NB4 (cell line): Measurements from ENCODE around the gene SLBP.

Source experiments
- DNase-seq: peaks from one replicate; pipeline ENCODE4 v3.0.0; 2010; ENCODE audit warnings: low read depth
- H3K4me3 ChIP-seq: one replicate; pipeline ENCODE4 v1.5.1; 2011; ENCODE audit warnings: mild to moderate bottlenecking, low read depth, low read length, moderate library complexity
- MYC ChIP-seq: IDR thresholded peaks from 2 replicates; pipeline ENCODE4 v1.6.1; 2011; ENCODE audit warnings: low read depth, low read length
- POLR2A ChIP-seq: IDR thresholded peaks from 2 replicates; pipeline ENCODE4 v1.6.1; 2011; ENCODE audit warnings: mild to moderate bottlenecking; ENCODE audit not compliant: insufficient read length; ENCODE audit errors: extremely low read depth
- TF ChIP-seq, protein P1 (sequence below): IDR thresholded peaks from one replicate; pipeline ENCODE4 v1.5.1; 2012; ENCODE audit warnings: low read depth, low read length
- TF ChIP-seq, protein P2 (sequence below): IDR thresholded peaks from 2 replicates; pipeline ENCODE4 v1.6.1; 2011; ENCODE audit warnings: low read depth, low read length

SLBP gene

DNA sequence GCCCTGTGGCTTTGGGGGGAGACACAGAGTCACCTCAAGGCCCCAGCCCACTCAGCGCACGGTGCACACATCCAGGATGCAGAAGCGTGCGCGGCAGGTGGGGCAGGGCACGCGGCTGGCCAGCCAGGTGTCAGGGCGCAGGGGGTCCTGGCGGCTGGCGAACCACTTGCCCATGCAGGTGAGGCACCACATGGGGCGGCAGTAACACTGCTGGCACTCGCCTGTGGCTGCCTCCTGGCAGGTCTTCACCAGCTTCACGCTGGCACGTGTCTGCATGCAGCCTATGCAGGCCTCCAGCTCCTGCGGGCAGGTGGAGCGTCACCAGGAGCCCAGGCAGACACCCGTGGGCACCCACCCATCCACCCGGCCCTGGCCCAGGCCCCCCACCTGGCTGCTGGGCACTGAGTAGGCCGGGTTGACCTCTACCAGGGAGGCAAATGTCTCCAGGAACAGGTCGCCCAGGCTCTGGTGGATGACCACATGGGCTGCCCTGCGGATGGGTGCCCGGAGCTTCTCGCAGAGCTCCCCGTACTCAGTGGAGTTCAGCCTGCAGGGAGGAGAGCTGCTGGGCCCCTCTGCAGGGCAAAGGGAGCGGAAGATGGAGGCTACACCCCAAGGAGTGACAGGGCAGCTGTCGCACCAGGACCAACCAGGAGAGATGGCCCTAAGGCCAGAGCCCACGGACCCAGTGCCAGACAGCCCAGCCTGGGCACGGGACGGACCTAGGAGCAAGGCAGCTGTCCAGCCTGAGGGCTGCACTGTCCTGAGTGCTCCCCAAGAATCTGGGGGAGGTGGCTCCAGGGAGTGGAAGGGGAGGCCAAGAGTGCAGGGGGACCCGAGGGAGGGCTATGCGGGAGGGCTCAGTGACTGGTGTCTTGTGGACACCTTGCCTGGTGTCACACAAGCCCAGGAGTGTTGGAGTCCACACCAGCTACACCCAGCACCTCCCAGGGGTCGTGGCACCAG, 5.3 kb upstream of the SLBP start:
- TF ChIP-seq, protein P1, sequence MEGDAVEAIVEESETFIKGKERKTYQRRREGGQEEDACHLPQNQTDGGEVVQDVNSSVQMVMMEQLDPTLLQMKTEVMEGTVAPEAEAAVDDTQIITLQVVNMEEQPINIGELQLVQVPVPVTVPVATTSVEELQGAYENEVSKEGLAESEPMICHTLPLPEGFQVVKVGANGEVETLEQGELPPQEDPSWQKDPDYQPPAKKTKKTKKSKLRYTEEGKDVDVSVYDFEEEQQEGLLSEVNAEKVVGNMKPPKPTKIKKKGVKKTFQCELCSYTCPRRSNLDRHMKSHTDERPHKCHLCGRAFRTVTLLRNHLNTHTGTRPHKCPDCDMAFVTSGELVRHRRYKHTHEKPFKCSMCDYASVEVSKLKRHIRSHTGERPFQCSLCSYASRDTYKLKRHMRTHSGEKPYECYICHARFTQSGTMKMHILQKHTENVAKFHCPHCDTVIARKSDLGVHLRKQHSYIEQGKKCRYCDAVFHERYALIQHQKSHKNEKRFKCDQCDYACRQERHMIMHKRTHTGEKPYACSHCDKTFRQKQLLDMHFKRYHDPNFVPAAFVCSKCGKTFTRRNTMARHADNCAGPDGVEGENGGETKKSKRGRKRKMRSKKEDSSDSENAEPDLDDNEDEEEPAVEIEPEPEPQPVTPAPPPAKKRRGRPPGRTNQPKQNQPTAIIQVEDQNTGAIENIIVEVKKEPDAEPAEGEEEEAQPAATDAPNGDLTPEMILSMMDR = no peak
- TF ChIP-seq, protein P2, sequence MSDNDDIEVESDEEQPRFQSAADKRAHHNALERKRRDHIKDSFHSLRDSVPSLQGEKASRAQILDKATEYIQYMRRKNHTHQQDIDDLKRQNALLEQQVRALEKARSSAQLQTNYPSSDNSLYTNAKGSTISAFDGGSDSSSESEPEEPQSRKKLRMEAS = no peak
- TF ChIP-seq POLR2A = no peak
- TF ChIP-seq MYC = no peak
- H3K4me3 ChIP-seq = no peak overlapping the region
- DNase-seq = no peak

DNA sequence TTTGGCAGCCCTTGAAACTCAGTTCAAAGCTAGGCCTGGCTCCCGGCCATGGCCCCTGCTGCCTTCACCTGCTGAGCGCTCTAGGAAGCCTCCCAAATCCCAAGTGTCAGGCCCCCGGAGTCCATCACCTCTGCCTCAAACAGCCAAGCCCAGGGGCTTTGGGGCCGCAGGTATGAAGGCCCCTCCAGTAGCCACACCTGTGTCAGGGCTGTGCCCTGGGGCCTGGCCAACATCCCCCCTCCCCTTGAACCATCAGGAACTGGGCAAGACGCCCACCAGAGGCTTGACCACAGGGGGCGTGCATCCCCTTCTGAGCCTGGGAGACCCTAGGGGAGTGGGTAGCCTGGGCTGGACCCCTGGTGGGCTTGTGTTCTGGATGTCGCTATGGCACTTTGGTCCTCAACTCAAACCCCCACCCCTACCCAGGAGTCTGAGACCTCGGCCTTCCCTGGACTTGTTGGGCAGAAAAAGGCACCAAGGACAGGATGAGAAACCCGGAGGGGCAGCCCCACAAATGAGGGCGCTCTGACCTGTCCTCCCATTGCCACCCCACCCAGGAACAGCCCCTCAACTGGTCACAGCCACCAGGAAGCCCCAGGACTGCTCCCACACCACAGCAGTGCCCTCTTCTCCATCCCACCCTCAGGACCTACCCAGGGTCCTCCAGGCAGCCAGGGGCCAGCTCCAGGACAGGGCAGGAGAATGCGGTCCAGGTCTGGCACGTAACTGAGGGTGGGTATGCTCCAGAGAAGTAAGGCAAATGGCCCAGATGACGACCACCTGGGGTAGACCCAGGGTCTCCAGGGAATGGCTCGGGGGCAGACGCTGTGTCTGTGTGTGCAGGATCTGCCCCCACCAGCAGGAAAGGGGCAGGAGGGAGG, 4.2 kb upstream of the SLBP start:
- TF ChIP-seq, protein P1 = no peak
- TF ChIP-seq POLR2A (no peak), MYC (no peak)
- TF ChIP-seq, protein P2 = no peak
- DNase-seq = no peak
- no peak overlapping the region for H3K4me3 ChIP-seq

DNA sequence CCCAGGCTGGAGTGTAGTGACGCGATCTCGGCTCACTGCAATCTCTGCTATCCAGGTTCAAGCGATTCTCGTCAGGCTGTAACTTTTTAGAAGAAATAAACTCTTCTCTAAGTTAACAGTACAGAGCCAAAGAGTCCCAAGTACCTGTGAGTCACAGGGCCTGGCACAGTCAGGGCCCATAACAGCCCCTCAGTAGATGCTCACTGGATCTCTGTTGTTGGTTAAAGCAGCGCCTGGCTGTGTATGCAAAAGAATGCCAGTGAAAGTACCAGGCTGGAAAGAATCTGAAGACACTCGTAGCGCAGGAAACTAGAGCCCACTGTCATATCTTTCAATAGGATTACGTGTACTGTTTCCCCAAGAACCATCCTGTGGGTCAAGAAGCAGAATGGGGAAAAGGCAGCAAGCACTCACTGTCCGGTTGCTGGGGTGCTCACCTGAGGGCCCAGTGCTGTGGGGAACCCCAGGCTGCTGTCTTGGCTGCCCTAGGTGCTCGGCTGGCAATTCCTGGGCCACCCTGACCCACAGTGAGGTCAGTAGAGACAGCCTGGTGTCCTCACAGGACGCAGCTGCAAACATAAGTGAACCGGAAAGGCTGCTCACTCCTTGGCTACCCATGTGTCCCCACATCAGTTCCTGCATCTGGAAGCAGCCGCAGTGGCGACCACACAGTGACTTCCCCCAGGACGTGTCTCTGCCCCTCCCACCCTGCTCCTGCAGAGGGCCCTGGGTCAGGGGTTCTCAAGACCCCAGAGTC, 3.1 kb upstream of the SLBP start:
- peak; percentile 79 for DNase-seq
- TF ChIP-seq POLR2A (no peak), MYC (peak; percentile 73)
- TF ChIP-seq, protein P1 = no peak
- TF ChIP-seq, protein P2 = peak; percentile 80
- H3K4me3 ChIP-seq = peak overlapping the region; percentile 87

DNA sequence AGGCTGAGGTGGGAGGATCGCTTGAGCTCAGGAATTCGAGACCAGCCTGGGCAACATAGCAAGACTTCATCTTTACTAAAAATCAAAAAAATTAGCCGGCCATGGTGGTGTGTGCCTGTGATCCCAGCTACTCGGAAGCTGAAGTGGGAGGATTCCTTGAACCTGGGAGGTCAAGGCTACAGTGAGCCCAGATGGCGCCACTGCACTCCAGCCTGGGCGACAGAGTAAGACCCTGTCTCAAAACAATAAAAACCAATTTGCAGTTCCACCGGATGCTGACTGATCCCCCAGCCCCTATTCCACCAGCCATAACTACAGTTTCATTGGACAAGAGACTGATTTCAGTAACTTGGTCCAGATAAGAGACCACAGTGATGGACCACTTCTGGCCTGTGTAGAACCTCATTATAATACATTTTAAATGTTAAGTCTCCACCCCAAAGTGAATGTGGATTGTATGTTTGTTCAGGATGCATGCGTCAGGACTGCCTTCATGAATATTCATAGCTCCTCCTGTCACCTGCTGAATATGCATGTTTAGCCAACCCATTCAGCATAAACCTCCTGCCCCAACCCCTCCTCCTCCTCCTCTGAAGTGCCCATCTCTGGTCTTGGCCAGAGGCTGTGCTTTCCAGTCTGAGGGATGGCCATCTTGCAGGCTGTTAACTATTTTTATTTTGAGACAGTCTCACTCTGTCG, 2.3 kb upstream of the SLBP start:
- peak overlapping the region; percentile 87 for H3K4me3 ChIP-seq
- TF ChIP-seq MYC (no peak), POLR2A (no peak)
- TF ChIP-seq, protein P1 = peak; percentile 13
- peak; percentile 32 for DNase-seq

DNA sequence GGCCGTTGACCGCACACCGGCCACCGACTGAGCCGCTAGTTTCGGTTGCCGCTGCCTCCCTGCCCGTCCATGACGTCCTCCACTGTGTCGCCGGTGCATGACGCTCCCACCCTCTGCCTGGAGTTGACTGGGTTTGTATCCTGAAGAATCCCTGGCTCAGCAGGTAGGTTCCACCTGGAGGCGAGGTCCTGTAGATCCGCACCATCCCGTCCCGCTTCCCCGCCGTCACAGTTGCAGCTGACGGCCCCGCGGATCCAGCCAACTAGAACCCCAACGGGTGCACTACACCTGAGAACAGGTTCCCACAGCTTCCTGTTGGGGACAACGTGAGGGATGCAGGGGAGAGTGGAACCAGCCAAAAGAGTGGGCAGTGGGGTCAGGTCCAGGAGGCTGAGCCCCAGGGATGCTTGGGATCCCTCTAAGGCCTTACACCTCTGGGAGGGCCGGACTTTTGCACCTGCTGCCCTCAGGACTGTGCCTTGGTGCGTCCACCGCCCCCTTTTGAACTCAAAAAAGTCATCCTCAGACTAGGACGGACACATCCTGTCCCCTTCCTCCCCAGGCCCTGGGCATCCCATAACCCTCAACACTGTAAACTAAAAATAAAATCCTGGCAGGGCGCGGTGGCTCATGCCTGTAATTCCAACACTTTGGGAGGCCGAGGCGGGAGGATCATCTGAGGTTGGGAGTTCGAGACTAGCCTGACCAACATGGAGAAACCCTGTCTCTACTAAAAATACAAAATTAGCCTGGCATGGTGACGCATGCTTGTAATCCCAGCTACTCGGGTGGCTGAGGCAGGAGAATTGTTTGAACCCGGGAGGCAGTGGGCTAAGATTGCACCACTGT, 1.1 kb upstream of the SLBP start:
- TF ChIP-seq POLR2A (no peak), MYC (no peak)
- TF ChIP-seq, protein P1 = no peak
- TF ChIP-seq, protein P2 = no peak
- H3K4me3 ChIP-seq = peak overlapping the region; percentile 87
- DNase-seq = no peak
